Suprapubic skin (tissue), 4 donors: ENCODE data around the gene DLGAP4. TPM values are rescaled to one million over a fixed set of nuclear protein-coding genes. Genes with fewer than 3 reads are reported as not detected.

Experiments
- DNase-seq, 2 donors: peaks; one replicate each; pipeline ENCODE4 v3.0.0-alpha.2; 2019; ENCODE audit warnings: low spot score in 2 of 2
- H3K27ac ChIP-seq: fragments of 200-600 bp; sonication (generic); one replicate; pipeline ENCODE4 v1.5.1; 2019
- H3K27me3 ChIP-seq: fragments of 200-600 bp; sonication (generic); one replicate; pipeline ENCODE4 v1.5.1; 2019
- H3K36me3 ChIP-seq: fragments of 200-600 bp; sonication (generic); one replicate; pipeline ENCODE4 v1.5.1; 2019
- H3K4me1 ChIP-seq: fragments of 200-600 bp; sonication (generic); one replicate; pipeline ENCODE4 v1.5.1; 2019
- H3K4me3 ChIP-seq: fragments of 200-600 bp; sonication (generic); one replicate; pipeline ENCODE4 v1.5.1; 2019; ENCODE audit warnings: mild to moderate bottlenecking
- H3K9me3 ChIP-seq: fragments of 200-600 bp; sonication (generic); one replicate; pipeline ENCODE4 v1.5.1; 2019
- EP300 ChIP-seq: sonication (generic); formaldehyde crosslinking; IDR thresholded peaks from one replicate; pipeline ENCODE4 v1.6.1; 2017; ENCODE audit warnings: antibody characterized with exemption
- POLR2A ChIP-seq, 2 donors: fragments of 450-650 bp; IDR thresholded peaks; one replicate each; pipeline ENCODE4 v1.6.1; 2017; ENCODE audit warnings: antibody characterized with exemption in 2 of 2, mild to moderate bottlenecking in 2 of 2, moderate library complexity in 2 of 2
- POLR2AphosphoS5 ChIP-seq, 3 donors: sonication (generic); formaldehyde crosslinking; IDR thresholded peaks; one replicate each; pipeline ENCODE4 v1.6.1; 2017; ENCODE audit warnings: antibody characterized with exemption in 3 of 3
- WGBS: methylation state at CpG from one replicate; pipeline ENCODE4 v1.1.5; 2018; 5-methylcytosine and 5-hydroxymethylcytosine counted together
- total RNA-seq, 4 donors: library from RNA; depleted of rRNA; stranded (reverse); fragments of >200 nt; gene quantifications; one replicate each; pipeline ENCODE4 v1.1.0, GENCODE V29; 2016
- TF ChIP-seq, protein P1 (sequence below), 2 donors: fragments of 200-600 bp in 1 of 2; fragments of 450-650 bp in 1 of 2; sonication (generic) in 1 of 2; IDR thresholded peaks; one replicate each; pipeline ENCODE4 v1.5.1; 2016 to 2019; ENCODE audit warnings: antibody characterized with exemption in 2 of 2, mild to moderate bottlenecking in 1 of 2, moderate library complexity in 1 of 2

Gene DLGAP4
- total RNA-seq, 4 donors from 2014 or later: 69.5 to 120 (median 96.8) TPM

DNA sequence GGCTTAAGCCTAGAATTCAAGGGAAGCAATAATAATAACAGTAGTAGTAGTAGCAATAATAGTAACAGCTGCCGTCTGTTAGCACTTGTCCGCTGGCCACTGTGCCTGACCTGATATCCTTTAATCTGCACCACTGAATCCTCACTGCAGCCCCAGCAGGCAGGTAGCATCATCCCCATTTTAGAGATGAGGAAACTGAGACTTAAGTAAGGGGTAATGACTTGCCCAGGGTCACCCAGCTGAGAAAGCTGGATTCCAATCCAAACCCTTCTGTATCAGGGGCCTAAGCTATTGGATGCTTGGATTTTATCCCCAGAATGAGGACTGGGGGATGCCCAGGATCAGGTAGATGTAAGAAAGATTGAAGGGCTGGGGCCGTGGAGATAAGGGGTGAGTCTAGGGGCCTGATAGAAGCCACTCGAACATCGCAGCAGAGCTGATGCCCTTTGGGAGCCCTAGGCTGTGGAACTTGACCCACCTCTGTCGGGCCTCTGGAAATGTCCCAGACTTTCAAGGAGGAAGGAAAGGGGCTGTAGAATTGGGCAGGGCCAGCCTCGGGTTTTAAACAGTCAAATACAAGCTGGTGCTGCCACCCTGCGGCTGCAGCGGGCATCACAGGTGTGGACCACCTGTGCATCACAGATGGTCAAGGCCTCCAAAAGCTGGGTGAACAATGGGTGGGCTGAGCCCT lies 133.0 kb downstream of the DLGAP4 start:
- DNase-seq: no peak
- no peak overlapping the region for H3K27ac ChIP-seq
- WGBS: 32% methylated on average over 9 of the region's 9 CpGs

DNA sequence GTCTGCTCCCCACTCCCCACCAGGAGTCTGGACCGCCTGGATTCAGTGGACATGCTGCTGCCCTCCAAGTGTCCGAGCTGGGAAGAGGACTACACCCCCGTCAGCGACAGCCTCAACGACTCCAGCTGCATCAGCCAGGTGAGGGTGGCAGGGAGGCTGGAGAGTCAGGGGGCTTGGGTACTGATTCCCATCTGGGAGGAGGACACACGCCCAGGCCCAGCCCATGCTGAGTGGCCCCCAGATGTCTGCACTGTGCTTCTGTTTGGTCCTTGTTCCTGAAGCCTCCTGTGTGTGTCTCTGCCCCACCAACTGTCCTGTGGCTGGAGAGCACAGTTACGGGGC lies 133.6 kb downstream of the DLGAP4 start:
- no peaks in the 10 kb centered on the region for H3K36me3 ChIP-seq
- no peak for DNase-seq
- TF ChIP-seq POLR2A (IDR thresholded peaks at IDR 0.05) (no peak), POLR2AphosphoS5 (IDR thresholded peaks at IDR 0.05) (no peak)
- no peak overlapping the region for H3K4me3 ChIP-seq
- peaks cover 2% of the 10 kb centered on the region for H3K27me3 ChIP-seq
- no CpG with 5 or more reads among the region's 7 CpGs for WGBS
- no peaks in the 10 kb centered on the region for H3K9me3 ChIP-seq
- H3K4me1 ChIP-seq: peaks cover 6% of the 10 kb centered on the region
- no peak overlapping the region for H3K27ac ChIP-seq

More for the DNA sequence above, 133.0 kb downstream of the DLGAP4 start:
- Histone ChIP-seq H3K4me1 (peaks cover 6% of the 10 kb centered on the region), H3K4me3 (no peak overlapping the region), H3K9me3 (no peaks in the 10 kb centered on the region), H3K27me3 (peaks cover 2% of the 10 kb centered on the region), H3K36me3 (no peaks in the 10 kb centered on the region)
- TF ChIP-seq POLR2AphosphoS5 (IDR thresholded peaks at IDR 0.05): no peak
- TF ChIP-seq, protein P1, sequence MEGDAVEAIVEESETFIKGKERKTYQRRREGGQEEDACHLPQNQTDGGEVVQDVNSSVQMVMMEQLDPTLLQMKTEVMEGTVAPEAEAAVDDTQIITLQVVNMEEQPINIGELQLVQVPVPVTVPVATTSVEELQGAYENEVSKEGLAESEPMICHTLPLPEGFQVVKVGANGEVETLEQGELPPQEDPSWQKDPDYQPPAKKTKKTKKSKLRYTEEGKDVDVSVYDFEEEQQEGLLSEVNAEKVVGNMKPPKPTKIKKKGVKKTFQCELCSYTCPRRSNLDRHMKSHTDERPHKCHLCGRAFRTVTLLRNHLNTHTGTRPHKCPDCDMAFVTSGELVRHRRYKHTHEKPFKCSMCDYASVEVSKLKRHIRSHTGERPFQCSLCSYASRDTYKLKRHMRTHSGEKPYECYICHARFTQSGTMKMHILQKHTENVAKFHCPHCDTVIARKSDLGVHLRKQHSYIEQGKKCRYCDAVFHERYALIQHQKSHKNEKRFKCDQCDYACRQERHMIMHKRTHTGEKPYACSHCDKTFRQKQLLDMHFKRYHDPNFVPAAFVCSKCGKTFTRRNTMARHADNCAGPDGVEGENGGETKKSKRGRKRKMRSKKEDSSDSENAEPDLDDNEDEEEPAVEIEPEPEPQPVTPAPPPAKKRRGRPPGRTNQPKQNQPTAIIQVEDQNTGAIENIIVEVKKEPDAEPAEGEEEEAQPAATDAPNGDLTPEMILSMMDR (IDR thresholded peaks at IDR 0.05): peak; percentile 67 to 88

DNA sequence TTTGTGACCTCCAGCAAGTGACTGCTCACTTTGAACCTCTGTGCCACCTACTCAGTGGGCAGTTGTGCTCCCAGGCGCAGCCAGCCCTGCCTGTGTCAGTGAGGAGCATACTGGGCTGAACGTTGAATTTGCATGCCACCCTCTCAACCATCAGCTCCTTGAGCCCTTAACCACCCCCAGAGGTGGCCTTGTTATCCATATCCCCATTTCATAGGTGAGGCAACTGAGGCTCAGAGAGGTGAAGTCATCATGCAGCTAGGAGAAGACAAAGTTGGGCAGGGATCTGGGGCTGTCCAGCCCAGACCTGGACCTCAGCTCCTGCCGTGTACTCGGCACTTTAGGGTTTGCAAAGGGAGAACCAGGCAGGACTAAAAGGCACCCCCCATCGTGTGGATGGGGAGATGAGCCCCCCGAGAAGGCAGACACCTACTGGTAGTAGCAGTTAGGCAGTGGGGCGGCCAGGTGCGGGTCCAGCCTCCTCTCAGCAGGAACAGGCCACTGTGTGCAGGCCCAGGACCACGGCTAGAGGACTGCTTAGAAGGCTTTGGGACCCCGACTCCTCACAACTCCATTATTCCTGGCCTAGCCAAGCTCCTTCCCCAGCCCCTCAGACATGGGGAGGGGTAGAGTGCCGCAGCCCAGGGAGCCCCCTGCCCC lies 134.4 kb downstream of the DLGAP4 start:
- TF ChIP-seq EP300 (no peak), POLR2A (IDR thresholded peaks at IDR 0.05) (no peak), POLR2AphosphoS5 (IDR thresholded peaks at IDR 0.05) (no peak)
- TF ChIP-seq, protein P1 (IDR thresholded peaks at IDR 0.05): no peak
- Histone ChIP-seq H3K9me3 (no peaks in the 10 kb centered on the region), H3K27ac (no peak overlapping the region), H3K4me3 (no peak overlapping the region), H3K36me3 (no peaks in the 10 kb centered on the region), H3K4me1 (peaks cover 6% of the 10 kb centered on the region), H3K27me3 (peaks cover 2% of the 10 kb centered on the region)
- DNase-seq: no peak
- 82% methylated on average over 9 of the region's 11 CpGs for WGBS

DNA sequence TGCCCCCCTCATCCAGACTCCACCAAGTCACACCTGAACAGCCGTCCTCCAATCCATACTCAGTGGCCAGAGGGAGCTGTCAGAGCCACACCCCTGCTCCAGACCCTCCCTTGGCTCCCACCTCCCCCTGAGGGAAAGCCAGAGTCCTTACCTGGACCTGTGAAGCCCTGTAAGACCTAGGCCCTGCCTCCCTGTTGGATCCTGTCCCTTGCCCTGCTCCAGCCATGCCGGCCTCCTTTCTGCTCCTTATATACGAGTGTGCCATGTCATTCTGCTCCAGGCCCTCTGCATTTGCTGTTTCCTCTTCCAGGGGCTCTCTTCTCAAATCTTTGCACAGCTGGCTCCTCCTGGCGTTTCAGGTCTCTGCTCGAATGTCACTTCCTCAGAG lies 134.9 kb downstream of the DLGAP4 start:
- Histone ChIP-seq H3K4me1 (peaks cover 5% of the 10 kb centered on the region), H3K4me3 (no peak overlapping the region), H3K27me3 (peaks cover 2% of the 10 kb centered on the region), H3K27ac (no peak overlapping the region), H3K9me3 (no peaks in the 10 kb centered on the region), H3K36me3 (no peaks in the 10 kb centered on the region)
- 30% methylated on average over 4 of the region's 5 CpGs for WGBS
- DNase-seq: no peak
- TF ChIP-seq, protein P1 (IDR thresholded peaks at IDR 0.05): no peak
- no peak for TF ChIP-seq POLR2AphosphoS5 (IDR thresholded peaks at IDR 0.05)
- TF ChIP-seq EP300: no peak
- no peak for TF ChIP-seq POLR2A (IDR thresholded peaks at IDR 0.05)

DNA sequence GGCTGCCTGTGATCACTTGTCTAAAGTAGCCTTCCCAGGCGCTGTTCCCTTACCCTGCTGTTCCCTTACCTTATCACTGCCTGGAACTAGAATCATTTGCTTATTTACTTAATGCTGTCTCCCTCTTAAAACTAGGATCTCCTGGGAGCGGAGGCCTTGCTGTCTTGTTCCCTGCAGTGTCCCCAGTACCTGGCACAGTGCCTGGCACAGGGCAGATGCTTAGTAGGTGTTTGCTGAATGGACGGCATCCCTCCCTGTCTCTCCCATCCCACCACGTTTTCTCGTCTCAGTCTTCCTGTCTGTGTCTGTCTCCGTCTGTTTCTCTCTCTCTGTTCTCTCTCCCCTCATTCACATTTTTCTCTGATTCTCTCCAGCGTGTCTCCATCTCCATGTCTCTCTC lies 135.3 kb downstream of the DLGAP4 start:
- H3K4me1 ChIP-seq: peaks cover 2% of the 10 kb centered on the region
- H3K27me3 ChIP-seq: peaks cover 2% of the 10 kb centered on the region
- DNase-seq: no peak
- H3K27ac ChIP-seq: no peak overlapping the region
- H3K9me3 ChIP-seq: no peaks in the 10 kb centered on the region
- TF ChIP-seq POLR2A (IDR thresholded peaks at IDR 0.05) (no peak), EP300 (no peak), POLR2AphosphoS5 (IDR thresholded peaks at IDR 0.05) (no peak)
- TF ChIP-seq, protein P1 (IDR thresholded peaks at IDR 0.05): no peak
- H3K36me3 ChIP-seq: no peaks in the 10 kb centered on the region
- 85% methylated on average over 7 of the region's 7 CpGs for WGBS
- no peak overlapping the region for H3K4me3 ChIP-seq
